ENCODE measurements around the gene PAPPA2.

DNA sequence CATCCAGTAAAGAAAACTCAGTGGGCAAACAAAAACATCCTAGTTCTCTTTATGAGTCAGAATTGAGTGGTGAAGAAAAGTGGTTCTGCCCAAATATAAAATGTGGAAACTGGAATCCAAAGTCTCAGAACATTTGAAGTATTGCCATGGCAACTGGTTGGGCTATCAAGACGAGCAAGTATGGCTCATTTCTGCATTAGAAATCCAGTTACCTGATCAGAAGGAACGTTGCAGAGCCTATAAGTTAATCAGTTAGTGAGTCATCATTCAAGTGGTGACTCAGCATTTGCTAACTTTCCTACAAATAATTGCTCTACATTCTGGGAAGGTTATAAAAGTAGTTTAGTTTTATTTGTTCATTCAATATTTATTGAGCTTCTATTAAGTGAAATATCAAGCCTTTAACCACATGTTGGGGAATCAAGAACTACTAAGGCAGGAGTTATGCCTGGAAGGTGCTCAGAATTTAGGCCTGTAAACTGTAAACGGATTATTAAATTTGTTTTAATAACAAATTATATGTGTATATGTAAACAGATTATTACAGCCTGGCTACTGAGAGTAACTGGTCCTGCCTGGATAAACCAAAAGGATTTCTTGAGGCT lies 104.3 kb downstream of the PAPPA2 start:
- TF ChIP-seq, protein P1, sequence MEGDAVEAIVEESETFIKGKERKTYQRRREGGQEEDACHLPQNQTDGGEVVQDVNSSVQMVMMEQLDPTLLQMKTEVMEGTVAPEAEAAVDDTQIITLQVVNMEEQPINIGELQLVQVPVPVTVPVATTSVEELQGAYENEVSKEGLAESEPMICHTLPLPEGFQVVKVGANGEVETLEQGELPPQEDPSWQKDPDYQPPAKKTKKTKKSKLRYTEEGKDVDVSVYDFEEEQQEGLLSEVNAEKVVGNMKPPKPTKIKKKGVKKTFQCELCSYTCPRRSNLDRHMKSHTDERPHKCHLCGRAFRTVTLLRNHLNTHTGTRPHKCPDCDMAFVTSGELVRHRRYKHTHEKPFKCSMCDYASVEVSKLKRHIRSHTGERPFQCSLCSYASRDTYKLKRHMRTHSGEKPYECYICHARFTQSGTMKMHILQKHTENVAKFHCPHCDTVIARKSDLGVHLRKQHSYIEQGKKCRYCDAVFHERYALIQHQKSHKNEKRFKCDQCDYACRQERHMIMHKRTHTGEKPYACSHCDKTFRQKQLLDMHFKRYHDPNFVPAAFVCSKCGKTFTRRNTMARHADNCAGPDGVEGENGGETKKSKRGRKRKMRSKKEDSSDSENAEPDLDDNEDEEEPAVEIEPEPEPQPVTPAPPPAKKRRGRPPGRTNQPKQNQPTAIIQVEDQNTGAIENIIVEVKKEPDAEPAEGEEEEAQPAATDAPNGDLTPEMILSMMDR (conservative IDR thresholded peaks at IDR 0.05; ENCODE audit: low read length): no peak
- no peak for TF ChIP-seq EZH2phosphoT487 (IDR thresholded peaks at IDR 0.05; ENCODE audit: borderline replicate concordance, low read depth, low read length)

All from OCI-LY7 (cell line).